Hindlimb muscle (tissue), 1 donor: ENCODE results near the gene IKBKE. TPM values are rescaled to one million over a fixed set of nuclear protein-coding genes. Genes with fewer than 3 reads are reported as not detected.

Experiments
- DNase-seq: peaks from one replicate; pipeline ENCODE4 v3.0.0-alpha.2; 2013
- polyA plus RNA-seq: library from polyadenylated mRNA; unstranded; fragments of 120-200 nt; gene quantifications from one replicate; pipeline ENCODE4 v1.2.1, GENCODE V29; 2013; ENCODE audit not compliant: insufficient read length

The IKBKE gene
- polyA plus RNA-seq, 1 donor: 3.1 TPM

DNA sequence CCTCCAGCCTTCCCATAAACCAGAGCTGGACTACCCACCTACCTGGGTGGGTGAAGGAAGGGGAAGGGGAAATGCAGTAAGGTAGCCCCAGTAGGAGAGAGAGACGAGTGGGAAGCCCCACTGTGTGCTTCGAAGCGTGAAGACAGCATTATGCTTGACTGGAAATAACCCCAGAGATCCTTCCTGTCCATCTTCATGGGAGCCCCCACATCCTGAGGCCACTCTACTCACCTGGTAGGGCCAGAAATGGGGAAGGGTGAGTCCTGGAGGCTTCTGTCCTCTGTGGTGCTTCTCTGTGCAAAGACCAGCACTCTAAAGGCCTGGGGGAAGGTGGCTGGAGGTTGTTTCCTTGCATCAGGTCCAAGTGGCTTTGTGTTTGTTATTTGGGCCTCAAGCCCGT lies 27.1 kb downstream of the IKBKE start:
- DNase-seq: no peak

DNA sequence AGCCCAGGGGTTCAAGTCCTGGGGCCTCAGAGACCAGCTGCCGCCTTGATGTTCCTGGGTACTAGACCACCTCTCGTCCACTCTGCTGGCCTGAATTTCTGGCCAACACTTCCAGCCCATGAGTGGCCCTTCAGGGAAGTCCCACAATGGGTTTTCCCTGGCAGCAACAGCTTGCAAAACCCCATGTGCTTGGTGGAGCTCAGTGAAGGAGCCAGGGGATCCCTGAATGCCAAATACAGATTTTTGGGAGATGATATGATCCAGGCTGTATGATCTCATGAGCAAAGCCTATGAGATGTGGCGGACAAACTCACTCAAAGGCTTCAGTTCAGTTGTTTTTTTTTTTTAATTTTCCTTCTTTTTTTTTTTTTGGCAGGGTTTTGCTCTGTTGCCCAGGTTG lies 27.5 kb downstream of the IKBKE start:
- no peak for DNase-seq

DNA sequence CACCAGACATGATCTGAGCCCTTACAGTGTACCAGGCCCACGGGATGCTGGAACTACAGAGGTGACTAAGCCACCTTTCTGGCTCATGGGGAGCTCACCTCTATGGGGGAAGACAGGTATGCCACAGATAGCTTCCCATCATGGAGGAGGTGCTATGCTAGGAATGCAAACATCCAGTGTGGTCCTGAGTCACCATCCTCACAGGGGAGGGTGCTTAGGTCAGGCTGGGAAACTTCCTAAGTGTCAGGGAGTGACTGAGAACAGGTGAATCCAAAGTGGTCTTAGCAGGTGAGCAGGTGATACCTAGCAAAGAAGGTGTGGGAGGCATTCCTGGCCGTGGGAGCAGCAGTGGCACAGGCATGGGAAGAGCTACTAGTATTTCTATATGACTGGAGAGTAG lies 28.4 kb downstream of the IKBKE start:
- no peak for DNase-seq

DNA sequence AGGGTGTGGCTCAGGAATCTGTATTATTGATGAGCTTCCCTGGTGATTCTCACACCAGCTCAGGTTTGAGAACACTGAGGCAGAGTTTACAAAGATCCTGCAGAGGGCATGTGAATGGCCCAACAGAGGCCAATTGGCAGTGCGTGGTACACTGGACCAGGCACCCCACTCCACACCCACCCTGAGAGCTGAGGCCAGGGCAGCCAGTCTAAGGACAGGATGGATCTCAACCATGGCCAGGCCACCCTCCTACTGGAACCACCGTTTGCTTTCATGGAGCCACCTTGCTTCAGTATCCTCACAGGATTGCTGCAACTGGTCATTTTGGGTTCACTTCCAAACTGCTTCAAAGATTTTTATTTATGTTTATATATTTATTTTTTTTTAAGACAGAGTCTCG lies 29.8 kb downstream of the IKBKE start:
- DNase-seq: no peak

DNA sequence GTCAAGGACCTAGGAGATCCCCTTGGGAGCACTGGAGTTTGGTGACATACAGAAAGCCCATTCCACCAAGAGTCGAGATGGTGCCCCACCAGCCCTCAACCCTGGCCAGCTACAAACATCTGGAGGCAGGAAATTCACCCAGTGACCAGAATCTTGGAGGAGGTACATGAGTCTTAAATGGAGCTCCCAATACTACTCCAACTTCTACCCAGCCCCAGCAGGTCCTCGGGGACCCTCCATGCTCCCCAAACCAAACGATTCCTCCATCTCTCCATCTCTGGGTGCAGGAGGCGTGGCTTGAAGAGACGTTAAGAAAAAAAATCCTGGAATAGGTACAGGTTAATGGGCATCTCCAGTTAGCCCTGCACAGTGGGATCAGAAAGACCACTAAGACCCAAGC lies 31.6 kb downstream of the IKBKE start:
- DNase-seq: no peak

DNA sequence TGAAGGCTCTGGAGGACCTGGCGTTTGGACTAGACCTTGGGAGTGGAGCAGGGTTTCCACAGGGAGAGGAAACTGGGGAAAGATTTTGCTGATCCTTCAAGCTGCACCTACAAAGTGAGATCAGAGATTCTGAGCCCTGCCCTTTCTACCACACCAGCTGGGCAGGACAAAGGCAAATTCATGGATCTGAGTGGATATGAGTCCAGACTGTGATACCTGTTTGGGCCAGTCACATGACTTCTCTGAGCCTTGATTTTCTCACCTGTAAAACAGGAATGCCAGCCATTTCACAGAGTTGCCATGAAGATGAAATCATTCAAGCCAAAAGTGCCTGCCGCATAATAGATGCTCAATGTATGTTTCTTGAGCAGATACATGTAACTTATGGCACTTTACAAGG lies 32.1 kb downstream of the IKBKE start:
- no peak for DNase-seq

DNA sequence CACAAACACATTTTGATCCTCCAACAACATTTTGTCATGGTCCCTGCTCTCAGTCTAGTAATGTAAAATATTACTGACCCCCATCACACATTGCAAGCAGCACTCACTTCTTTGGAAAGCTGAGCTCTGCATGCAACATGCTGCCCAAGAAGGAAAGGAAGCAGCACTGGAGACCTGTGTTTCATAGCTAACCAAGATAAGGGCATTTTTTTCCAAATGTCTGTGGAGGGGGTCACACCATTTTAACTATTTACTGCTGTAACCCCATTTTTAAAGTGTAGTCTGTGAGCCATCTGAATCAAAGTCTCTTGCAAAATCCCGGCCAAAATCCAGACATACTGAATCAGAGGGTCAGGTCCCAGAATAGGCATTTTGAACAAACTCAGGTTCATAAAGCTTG lies 32.5 kb downstream of the IKBKE start:
- no peak for DNase-seq

DNA sequence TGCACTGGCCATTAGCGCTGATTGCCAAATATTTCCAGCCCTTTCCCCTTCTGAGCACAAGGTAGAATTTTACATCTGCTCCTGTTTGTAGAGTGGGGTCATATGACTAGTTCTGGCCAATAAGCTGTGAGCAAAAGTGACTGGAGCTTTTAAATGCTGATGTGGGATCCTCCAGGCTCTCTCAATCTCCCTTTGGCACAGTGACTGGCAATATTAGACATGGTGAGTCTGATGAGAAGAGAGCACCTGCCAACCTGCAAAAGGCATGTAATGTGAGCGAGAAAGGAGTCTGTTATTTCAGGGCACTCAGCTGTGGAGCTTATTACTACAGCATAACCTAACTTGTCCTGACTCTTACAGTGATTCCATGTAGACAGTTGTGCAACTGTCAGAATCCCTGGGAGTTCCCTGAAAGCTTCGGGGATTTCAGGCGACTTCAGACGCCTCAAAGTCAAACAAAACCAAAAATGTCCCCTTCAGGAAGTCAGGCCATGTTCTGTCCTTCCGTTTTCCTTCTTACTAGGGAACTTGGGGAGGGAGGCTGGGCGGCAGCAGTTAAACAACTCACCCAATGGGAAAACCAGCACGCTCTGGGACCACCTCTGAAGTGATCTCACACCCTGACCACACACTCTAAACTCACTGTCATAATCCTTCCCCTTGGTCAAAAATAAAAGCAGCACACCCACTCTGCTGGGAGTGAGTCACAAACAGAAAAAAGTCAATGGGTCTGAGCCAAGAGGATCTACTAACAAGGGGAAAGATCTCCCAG lies 33.5 kb downstream of the IKBKE start:
- DNase-seq: no peak

DNA sequence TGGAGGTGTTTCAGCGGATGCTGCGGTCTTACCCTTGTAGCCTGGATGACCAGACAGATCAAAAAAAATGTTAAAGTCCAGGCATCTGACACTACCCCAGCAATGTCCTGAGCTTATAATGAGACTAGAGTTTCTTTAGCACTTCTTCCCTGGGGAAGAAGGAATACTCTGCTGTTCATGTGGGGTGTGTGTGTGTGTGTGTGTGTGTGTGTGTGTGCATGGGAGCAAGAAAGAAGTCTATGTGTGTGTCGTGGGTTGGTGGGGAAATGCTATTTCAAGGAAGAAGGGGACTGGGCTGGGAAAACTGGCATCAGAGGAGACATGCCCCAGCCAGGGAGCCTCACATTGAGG lies 34.1 kb downstream of the IKBKE start:
- DNase-seq: no peak

DNA sequence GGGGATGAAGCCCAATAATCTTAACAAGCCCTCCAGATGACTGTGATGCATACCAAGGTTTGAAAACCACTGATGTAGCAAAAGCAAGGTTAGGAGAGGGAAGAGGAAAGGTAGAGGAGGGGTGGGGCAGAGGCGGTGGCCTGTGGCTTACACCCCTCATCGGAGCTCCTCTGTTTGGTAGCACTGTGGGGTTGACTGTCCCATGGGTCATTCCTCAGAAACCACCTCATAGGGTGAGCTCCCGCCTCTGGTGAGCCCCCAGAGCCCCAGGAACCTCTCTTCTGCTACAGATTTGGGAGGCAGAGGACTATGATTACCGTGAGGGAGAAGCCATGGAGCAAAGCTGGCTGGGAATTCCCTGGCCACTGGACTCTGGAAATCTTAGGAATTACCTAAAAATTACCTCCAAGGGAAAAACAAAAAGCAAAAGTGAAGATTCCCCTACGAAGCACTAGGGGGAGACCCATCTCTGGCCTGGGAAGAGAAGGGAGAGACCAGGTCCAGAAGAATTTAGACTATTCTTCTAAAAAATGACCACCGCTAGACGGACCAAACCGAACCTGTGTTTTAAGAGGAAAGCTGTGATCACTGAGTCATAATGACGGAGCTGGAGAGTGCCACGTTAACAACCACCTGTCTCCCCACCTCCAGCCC lies 35.6 kb downstream of the IKBKE start:
- no peak for DNase-seq

DNA sequence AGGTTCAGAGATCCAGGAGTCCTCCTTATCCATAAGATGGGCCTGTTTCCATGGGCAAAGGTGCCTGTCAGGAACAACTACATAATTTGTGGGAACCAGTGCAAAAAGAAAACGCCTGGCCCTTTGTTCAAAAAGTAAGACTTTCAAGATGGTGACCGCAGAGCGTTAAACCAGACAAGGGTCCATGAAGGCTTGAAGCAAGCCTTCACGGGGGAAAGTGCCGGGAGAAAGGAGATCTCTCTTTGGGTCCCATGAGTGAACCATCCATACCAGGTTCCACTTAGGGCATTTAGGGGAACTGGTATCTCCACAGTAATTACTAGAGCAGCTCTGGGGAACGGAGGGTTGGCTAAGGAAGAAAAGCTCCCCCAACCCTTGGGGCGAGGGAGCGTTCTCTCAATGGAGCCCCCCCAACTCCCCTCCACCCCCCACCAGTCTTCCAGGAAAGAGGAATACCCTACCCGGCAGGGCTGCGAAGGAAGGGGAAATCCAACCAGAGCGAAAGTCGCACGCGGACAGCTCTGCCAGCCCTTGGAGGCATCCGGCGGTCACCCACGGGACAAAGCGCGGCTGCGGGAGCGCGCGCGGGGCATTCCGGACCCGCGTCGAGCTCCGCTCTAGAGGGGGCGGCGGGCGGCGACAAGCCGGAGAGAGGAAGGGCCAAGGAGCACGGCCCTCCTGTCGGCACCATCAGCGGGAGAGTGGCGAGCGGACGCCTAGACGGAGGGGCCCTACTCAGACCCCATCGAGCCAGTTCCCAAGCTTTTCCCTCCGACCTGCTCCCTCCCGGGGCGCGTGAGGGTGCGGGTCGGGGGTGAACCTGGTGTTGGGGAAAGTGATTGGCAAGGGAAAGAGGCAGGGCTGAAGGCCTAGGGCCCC lies 36.4 kb downstream of the IKBKE start:
- DNase-seq: no peak

DNA sequence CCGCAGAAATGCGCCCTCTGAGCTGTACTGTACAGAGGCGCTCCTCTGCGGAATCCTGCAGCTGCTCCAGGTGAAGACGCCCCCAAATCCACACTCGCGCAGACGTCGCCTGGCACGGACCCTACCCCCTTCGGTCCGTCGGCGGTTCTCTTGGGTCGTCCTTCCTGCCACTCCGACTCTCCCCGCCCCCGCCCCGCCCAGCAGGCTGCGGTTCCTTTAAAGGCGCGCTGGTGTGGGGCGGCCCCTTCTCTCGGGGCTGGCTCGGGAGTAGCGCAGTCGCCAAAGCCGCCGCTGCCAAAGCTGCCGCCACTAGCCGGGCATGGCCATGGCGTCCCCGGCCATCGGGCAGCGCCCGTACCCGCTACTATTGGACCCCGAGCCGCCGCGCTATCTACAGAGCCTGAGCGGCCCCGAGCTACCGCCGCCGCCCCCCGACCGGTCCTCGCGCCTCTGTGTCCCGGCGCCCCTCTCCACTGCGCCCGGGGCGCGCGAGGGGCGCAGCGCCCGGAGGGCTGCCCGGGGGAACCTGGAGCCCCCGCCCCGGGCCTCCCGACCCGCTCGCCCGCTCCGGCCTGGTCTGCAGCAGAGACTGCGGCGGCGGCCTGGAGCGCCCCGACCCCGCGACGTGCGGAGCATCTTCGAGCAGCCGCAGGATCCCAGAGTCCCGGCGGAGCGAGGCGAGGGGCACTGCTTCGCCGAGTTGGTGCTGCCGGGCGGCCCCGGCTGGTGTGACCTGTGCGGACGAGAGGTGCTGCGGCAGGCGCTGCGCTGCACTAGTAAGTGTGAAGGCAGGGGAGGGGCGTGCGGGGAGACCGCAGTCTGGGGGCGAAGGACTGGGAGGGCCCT lies 37.2 kb downstream of the IKBKE start, which contains the start of gene RASSF5:
TSS of gene RASSF5 (plus strand) at position 248 of the 846 bp plus-strand sequence. CDS start at position 320, 72 bp downstream.
- peak; percentile 70 for DNase-seq

DNA sequence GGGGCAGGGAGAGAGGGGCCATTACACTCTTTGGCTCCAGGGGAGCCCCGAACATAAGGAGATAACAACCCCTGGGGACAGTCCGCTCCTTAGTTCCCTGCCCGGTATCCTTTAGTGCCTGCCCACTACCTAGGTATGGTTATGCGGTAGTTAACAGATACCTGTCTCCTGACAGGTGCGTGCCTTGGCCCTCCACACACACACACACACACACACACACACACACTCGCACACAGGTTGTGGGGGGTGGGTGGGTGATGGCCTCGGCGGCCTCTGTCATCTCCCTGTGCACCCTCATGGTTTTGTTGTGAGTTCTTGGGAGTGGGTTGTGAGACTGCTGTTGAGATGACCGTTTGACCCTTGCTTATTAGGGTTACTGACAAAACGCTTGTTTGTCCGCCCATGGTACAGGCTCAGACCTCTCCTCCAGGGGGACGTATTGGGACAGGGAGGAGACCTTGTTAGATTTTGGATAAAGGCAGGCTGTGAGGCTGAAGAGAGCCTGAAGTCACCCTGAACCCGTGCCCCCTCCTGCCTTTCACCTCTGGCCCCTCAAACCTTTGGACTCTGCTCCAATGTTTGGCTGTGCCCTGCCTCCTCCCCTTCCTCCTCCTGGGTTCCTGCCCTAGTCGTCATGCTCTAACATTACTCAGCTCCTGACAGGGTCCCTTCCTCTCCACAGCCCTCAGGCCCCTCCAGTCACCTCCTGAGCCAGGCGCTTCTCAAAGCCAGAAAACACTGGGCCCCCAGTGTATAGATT lies 38.0 kb downstream of the IKBKE start:
- DNase-seq: no peak

DNA sequence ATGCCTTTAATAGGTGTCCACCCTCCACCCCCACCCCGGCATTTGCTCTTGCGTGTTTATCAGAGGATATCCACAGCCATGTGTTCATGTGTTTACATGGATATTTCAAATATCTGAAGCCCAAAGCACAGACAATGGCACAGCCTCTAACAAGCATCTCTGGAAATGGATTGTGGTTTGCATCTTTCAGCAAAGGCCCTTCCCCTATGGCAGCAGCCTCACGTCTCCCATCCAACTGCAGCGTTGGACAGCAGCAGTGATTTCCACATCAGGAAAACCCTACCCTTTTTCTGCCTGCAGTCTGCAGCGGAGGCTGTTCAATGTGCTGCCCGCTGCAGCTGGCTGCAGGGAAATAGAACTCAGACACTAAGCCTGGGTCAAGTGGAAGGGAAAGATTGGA lies 38.7 kb downstream of the IKBKE start:
- DNase-seq: peak; percentile 75

DNA sequence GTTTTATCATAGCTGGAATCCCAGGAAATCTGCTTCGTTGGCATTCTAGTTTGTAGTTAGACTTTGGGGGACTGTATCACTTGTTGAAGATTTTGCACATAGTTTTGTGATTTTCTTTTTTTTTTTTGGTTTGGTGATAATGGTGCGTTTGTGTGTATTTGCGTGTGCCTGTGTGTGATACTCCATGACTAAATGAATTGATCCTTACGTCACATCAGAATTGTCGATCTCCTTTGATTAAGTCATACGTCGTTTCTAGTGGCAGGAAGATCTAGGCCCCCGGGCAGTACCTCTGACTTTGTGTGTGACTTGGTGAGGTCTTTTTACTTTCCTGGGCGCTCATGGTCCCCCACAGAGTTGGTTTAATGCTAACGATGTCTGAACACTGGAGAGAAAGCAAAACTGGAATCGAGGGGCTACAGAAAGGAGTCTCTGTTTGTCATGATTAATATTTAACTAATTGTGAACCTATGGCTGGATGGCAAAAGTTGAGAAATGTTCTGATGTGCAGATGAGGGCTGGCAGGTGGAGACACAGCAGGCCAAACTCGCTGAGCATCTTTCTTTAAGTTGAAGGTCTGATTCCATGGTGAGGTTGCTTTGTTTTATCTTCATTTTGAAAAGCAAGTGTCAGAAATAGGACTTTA lies 39.5 kb downstream of the IKBKE start:
- DNase-seq: no peak

DNA sequence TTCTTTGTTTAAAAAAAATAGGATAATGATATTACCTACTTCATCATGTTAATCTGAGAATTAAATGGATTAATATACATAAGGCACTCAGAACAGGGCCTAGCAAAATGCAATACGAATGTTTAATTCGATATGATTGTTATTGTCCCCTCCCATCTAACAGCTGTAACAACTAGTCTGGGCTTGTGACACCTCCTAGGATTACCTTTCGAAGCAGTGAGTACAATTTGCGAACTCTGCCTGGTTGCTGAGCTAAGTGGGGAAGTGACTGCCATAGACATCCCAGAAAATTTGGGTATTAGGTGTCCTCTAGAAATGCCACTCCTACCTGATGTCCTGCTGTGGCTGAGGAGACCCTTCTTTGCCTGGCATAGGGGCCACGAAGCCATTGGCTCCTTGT lies 40.1 kb downstream of the IKBKE start:
- no peak for DNase-seq

DNA sequence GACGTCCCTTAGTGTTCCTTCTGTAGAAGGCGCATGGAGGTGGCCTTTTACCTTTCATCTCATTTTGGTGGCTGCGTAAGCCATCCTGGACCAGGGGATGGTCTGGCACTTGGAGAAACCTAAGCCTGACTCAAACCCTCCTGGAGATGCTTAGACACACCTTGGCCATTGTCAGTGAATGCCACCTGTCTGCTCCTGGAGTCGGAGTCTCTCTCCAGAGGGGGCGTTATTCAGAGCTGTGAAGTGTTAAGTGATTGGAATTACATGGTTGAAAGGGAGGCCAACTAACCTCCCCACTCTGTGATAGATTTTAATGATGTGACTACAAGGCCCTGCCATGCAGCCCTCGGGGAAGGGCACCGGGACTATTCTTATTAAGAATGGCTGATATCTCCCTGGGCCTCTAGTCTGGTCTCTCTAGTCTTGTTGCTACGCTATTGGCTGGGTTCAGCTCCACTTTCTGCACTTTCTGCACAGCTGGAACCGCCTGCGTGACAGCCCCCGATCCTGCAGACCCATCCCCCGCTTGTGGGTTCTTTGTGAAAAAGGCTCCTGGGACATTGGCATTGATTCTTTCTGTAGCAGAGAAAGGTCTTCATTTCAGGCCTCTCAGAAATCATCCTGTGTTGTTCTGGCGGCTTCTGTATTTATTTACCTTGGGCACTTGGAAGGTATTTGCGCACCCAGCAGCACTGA lies 41.2 kb downstream of the IKBKE start:
- DNase-seq: no peak

DNA sequence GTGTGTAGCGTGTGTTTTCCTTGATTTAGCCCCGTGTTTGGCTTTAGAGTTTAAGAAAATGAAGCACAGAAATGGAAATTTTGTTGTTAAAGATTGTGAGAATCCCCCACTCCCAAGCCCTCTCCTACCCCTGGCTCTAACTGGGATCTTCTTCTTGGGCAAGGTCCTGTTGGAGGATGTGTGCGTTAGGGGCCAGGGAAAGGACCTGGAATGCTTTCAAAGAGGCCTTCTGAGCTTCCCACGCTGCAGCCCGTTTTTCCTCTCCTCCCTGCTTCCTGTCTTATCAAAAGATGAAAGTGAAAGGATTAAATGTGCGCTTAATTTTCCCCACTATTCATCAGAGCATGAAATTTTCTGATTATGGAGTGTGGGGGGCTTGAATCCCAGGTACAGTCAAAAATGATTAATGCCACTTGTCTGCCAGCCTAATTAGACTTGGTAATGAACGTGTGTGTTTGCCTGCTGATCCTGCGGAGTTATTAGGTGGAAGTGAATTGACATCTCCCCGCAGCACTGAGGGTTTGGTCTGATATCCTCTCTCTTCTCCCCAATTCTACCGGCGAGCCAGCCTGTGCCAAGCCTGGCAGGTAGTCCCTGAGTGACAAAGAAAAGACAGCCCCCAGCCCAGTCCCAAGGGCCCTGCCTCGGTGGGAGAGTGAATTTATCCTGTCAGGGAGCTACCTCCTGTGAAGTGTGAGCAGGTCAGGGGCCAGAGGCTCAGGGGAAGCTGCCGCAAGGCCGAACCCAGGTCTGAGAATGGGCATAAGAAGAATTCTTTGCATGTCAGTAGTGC lies 42.0 kb downstream of the IKBKE start:
- DNase-seq: no peak

DNA sequence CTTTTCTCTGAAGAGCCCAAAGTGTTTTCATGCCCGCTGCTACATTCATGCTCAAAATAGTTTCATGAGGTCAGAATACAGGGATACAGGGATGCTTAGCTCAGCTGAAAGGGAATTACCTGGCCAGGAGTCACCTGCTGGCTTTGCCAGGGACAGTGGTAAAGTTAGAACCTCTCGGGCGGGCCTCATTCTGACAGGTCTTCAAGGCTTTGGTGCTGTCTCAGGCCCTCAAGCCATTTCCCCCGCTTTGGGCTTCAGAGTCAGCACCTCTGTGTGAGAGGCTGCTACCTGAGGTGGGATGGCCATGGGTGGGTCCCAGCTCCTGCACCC lies 42.5 kb downstream of the IKBKE start:
- DNase-seq: no peak
